Large intestine (tissue), 3 donors: ENCODE results near the gene SH3BGRL3. TPM values are rescaled to one million over a fixed set of nuclear protein-coding genes. Genes with fewer than 3 reads are reported as not detected.
"Not testable (repeated sequence)": the region's sequence is repeated elsewhere in the genome, so short reads cannot be mapped to it uniquely, and the experiment has no call there.

Experiments used
- DNase-seq, 2 donors: peaks; one replicate each; pipeline versions ENCODE4 v3.0.0 to v3.0.0-alpha.2; 2013
- H3K27ac ChIP-seq: one replicate; pipeline ENCODE4 v1.5.1; 2013; ENCODE audit warnings: low read length
- H3K27me3 ChIP-seq: 2 replicates; pipeline ENCODE4 v1.6.1; 2013; ENCODE audit warnings: low read length; ENCODE audit not compliant: control insufficient read depth, insufficient read depth
- H3K36me3 ChIP-seq: 2 replicates; pipeline ENCODE4 v1.6.1; 2013; ENCODE audit warnings: low read length; ENCODE audit not compliant: control insufficient read depth, insufficient read depth
- H3K4me1 ChIP-seq: one replicate; pipeline ENCODE4 v1.6.1; 2013; ENCODE audit warnings: low read length; ENCODE audit not compliant: control insufficient read depth, insufficient read depth
- H3K4me3 ChIP-seq: one replicate; pipeline ENCODE4 v1.5.1; 2013; ENCODE audit warnings: low read length
- H3K9me3 ChIP-seq: one replicate; pipeline ENCODE4 v1.6.1; 2013; ENCODE audit warnings: mild to moderate bottlenecking, low read depth, low read length, moderate library complexity; ENCODE audit not compliant: control insufficient read depth
- WGBS: methylation state at CpG from one replicate; pipeline ENCODE4 v1.1.5; 2013; ENCODE audit warnings: low lambda C conversion rate; ENCODE audit not compliant: insufficient coverage; 5-methylcytosine and 5-hydroxymethylcytosine counted together
- polyA plus RNA-seq: library from polyadenylated mRNA; unstranded; fragments of 120-200 nt; gene quantifications from one replicate; pipeline ENCODE4 v1.2.1, GENCODE V29; 2013

Gene SH3BGRL3
- polyA plus RNA-seq, 1 donor = 87.3 TPM

DNA sequence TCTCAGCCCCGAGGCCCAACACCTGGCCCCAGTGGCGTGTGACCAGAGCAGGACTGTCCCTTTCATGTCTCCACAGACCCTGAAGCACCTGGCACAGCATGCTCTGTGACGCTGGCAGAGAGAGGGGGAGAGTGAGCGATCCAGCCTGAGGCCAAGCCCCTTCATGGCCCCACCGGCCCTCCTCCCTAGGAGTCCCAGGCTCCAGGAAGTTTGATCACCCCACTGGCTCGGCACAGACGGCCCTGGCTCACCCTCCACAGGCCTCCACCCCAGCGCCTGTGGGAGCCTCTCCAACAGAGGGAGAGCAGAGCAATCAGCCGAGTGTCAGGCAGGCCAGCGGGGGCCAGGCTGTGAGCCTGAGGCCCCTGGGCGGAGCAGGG, 11.0 kb downstream of the SH3BGRL3 start:
- H3K9me3 ChIP-seq = no peaks in the 10 kb centered on the region
- no peak for DNase-seq
- no peaks in the 10 kb centered on the region for H3K27me3 ChIP-seq
- no peak overlapping the region for H3K27ac ChIP-seq
- H3K36me3 ChIP-seq = peaks cover 17% of the 10 kb centered on the region
- WGBS = no CpG with 5 or more reads among the region's 11 CpGs
- no peaks in the 10 kb centered on the region for H3K4me1 ChIP-seq
- no peak overlapping the region for H3K4me3 ChIP-seq

DNA sequence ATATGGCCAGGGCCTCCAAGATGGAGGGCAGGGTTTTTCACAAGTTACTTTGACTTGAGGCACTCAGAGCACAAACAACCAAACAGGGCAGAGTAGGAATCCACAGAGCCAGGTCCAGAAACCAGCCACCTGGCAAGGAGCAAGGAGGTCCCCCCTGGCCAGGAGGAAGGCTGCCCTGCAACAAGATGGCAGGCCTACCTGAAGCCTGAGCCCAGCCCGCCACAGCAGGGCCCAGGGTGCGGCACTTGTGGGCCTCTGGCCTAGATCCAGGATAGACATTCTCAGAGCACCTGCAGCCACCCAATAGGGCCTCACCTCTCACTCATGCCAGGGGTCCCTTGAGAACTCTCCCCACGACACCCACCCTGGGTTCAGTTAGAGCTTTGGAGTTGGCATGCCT, 11.5 kb downstream of the SH3BGRL3 start:
- no peak for DNase-seq
- Histone ChIP-seq H3K27ac (no peak overlapping the region), H3K36me3 (peaks cover 20% of the 10 kb centered on the region), H3K4me1 (no peaks in the 10 kb centered on the region), H3K9me3 (no peaks in the 10 kb centered on the region), H3K4me3 (no peak overlapping the region), H3K27me3 (no peaks in the 10 kb centered on the region)
- WGBS = no CpG with 5 or more reads among the region's 3 CpGs

DNA sequence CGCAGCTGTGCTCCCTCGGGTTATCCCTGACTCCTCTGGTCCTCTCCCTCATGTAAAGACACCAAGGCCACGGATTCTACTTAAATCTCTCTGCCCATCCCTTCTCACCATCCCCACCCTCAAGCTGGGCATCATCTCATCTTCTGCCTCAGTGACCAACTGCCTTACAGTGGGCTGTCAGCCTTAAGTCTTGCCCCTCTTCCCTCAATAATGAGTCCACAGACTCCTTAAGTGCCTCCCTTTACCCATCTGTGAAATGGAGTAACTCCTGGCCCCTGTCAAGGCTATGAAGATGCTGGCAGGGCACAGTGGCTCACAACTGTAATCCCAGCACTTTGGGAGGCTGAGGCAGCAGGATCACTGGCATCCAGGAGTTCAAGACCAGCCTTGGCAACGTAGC, 12.1 kb downstream of the SH3BGRL3 start:
- H3K27ac ChIP-seq = no peak overlapping the region
- H3K27me3 ChIP-seq = no peaks in the 10 kb centered on the region
- H3K36me3 ChIP-seq = peaks cover 25% of the 10 kb centered on the region
- no peaks in the 10 kb centered on the region for H3K9me3 ChIP-seq
- H3K4me3 ChIP-seq = no peak overlapping the region
- DNase-seq = no peak
- no CpG with 5 or more reads among the region's 4 CpGs for WGBS
- H3K4me1 ChIP-seq = no peaks in the 10 kb centered on the region

DNA sequence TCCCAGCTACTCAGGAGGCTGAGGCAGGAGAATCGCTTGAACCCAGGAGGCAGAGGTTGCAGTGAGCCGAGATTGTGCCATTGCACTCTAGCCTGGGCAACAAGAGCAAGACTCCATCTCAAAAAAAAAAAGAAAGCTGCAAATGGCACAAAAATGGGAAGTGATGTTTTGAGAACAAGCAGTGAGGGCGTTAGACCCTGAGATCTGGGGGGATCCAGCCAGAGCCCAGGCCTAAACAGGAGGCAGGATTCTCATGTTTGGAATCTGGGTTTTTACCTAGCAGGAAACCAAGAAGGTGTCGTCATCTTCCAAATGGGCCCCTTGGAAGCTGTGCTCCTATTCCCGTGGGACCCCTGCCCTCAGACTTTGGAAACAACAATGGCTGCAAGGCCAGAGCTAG, 12.8 kb downstream of the SH3BGRL3 start:
- not testable (repeated sequence) for H3K27ac ChIP-seq, H3K4me3 ChIP-seq, H3K27me3 ChIP-seq, H3K4me1 ChIP-seq, DNase-seq, H3K9me3 ChIP-seq
- H3K36me3 ChIP-seq = peaks cover 32% of the 10 kb centered on the region
- no CpG with 5 or more reads among the region's 5 CpGs for WGBS

DNA sequence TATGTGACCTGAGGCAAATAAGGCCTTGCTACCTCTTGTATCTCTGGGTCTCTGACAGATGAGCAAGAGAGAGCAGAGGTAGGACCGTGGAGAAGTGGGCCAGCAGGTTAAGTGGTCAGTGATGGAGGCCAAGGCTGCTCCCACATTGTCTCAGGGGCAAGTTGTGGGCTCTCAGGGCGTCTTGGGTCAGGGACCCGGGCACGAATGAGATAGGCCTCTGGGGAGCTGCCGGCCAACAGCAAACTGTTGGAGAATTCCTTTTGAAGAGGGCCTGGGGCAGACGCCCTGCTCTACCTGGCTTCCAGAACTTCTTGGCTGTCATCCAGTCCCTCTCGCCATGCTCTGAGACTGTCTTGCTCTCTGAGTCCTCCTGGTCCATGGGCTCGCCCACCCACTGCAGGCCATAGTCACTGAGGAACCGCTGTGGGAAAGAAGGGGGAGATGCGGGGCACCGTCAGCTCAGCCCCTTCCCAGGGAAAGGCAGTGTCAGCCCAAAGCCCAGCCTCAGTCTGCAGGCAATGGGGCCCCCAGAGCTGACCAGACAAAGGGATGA, 14.1 kb downstream of the SH3BGRL3 start:
- no peaks in the 10 kb centered on the region for H3K4me1 ChIP-seq
- no peak overlapping the region for H3K4me3 ChIP-seq
- WGBS = no CpG with 5 or more reads among the region's 11 CpGs
- H3K36me3 ChIP-seq = peaks cover 33% of the 10 kb centered on the region
- no peak for DNase-seq
- no peak overlapping the region for H3K27ac ChIP-seq
- H3K9me3 ChIP-seq = no peaks in the 10 kb centered on the region
- no peaks in the 10 kb centered on the region for H3K27me3 ChIP-seq

DNA sequence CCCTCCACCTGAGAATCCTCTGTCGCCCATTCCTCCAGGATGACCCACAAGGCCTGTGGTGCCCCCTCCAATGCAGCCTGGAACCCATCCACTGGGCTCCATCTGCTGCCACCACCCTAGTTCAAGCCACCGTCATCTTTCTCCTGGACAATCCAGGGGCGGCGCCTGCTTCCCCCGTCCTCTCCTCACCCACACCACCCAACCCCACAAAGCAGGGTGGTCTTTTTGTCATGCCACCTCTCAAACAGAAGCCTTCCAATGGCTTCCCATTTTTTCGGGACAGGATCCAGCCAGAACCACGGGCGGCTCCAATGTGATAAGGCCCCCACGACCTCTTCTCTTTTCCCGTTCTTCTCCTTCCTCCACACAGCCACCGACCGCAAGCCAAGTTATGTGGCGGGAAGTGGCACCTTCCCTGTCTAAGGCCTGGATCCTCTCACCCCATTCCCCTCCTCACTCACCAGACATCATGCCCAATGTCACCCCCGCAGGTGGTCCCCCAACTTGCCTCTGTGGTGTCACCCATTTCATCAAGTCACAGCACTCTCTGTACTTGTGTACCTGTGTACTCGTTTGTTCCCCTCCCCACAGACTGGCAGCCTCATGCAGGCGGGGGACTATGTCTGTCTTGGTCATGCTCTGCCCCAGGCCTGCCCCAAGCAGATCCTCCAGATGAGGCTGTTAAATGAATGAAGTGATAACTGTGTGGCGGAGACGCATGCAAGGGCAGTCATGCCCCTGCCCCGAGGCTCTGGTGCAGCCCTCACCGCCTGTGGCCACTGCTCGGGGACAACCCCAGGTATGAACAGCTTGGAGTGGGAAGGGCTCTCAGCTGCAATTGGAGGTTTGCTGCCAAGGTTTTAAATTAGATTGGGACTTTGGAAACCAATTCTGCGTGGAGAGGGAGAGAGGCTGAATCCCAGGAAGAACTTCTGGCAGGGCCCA, 15.6 kb downstream of the SH3BGRL3 start:
- peaks cover 33% of the 10 kb centered on the region for H3K36me3 ChIP-seq
- no peak for DNase-seq
- no peaks in the 10 kb centered on the region for H3K9me3 ChIP-seq
- H3K27me3 ChIP-seq = no peaks in the 10 kb centered on the region
- no peaks in the 10 kb centered on the region for H3K4me1 ChIP-seq
- 70% methylated on average over 2 of the region's 22 CpGs for WGBS
- H3K4me3 ChIP-seq = no peak overlapping the region
- no peak overlapping the region for H3K27ac ChIP-seq

DNA sequence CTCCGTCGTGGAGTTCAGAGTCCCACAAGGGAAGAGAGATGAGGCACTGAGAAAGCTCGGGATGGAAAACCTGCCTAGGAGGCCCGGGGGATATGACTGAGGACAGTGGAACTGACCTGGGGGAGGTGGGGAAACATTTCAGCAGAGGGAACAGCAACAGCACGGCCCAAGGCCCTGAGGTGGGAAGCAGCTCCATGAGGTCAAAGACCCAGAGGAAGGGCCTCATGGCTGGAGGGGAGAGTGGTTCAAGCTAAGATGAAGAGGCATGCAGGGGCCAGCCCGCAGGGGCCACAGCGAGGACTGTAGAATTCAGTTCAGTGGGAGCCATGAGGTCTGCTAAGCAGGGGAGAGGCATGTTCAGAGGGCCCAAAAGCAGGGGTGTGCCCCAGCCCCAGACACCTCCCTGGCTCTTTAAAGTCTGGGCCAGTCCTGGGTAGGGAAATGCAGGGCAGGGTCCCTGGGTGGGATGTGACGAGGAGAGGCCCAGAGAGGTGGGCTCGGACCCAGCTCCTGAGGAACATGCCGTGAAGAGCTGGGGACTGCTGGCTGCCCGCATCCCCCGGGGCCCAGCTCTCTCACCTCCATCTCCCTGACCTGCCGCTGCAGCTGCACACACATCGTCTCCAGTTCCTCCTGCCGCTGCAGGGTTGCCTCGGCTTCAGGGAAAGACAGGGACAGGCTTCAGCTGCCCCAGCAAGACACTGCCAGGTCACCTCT, 16.6 kb downstream of the SH3BGRL3 start:
- 60% methylated on average over 1 of the region's 16 CpGs for WGBS
- peaks cover 29% of the 10 kb centered on the region for H3K36me3 ChIP-seq

DNA sequence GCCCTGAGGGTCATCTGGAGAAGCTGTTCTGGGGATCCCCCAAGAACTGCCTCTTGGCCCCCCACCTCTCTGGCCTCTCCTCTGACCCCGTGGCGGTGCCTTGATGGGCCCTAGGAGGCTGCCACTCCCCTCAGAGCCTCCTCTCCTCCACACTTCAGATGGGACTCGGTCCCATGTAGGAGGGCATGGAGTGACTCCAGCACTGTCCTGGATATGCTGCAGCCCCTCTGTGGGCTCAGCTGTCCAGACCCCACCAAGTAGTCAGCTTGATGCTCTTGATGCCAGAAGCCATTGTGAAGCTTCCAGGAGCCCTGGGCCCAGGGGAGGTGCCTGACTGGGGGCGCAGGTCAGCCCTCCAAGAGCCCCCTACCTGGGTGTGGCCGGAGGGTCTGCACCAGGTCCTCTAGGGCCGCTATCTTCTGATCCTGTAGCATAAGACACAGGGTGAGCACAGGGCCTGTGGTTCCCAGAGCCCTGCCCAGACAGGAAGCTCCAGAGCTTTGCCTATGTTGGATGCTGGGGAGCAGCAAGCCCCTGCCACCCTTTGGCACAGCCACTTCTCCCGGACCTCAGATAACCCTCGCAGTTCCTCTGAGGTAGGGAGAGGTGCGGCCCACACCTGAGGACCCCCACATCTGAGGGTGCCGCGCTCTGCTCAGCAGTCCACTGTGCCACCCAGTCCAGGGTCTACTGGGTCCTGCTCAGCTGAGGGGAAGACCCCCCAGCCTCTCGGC, 17.3 kb downstream of the SH3BGRL3 start:
- Histone ChIP-seq H3K36me3 (peaks cover 22% of the 10 kb centered on the region), H3K27me3 (no peaks in the 10 kb centered on the region)
- no CpG with 5 or more reads among the region's 12 CpGs for WGBS

More for the DNA sequence above, 16.6 kb downstream of the SH3BGRL3 start:
- no peak for DNase-seq
- H3K9me3 ChIP-seq = no peaks in the 10 kb centered on the region
- H3K4me1 ChIP-seq = no peaks in the 10 kb centered on the region
- no peak overlapping the region for H3K27ac ChIP-seq
- H3K4me3 ChIP-seq = no peak overlapping the region
- H3K27me3 ChIP-seq = no peaks in the 10 kb centered on the region

DNA sequence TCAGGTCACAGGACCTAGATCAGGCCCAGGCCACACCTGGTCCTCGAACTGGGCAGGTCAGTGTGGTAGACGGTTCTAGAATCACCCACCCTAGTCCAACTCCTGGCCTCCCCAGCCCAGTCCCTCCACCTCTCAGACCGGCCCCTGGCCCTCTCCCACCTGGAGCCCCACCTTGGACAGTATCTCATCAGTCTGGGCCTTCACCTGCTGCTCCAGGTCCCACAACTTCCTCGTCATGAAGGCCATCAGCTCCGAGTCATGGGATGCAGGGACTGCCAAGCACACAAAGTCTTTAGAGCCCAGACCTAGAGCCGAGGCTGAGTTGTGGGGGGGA, 17.9 kb downstream of the SH3BGRL3 start:
- peaks cover 22% of the 10 kb centered on the region for H3K36me3 ChIP-seq
- no peaks in the 10 kb centered on the region for H3K27me3 ChIP-seq
- peaks cover 4% of the 10 kb centered on the region for H3K4me1 ChIP-seq
- WGBS = no CpG with 5 or more reads among the region's 6 CpGs
- DNase-seq = no peak
- no peaks in the 10 kb centered on the region for H3K9me3 ChIP-seq
- no peak overlapping the region for H3K4me3 ChIP-seq
- H3K27ac ChIP-seq = no peak overlapping the region

More for the DNA sequence above, 17.3 kb downstream of the SH3BGRL3 start:
- DNase-seq = no peak
- Histone ChIP-seq H3K27ac (no peak overlapping the region), H3K9me3 (no peaks in the 10 kb centered on the region), H3K4me1 (no peaks in the 10 kb centered on the region), H3K4me3 (no peak overlapping the region)
